Immature natural killer cell (primary cell): ENCODE data around the gene CLCA4. TPM values are rescaled to one million over a fixed set of nuclear protein-coding genes. Genes with fewer than 3 reads are reported as not detected.

Experiments
- DNase-seq, 3 donors: peaks; one replicate each; pipeline ENCODE4 v3.0.0; 2022; ENCODE audit warnings: mixed read lengths in 1 of 3
- H3K27ac Mint-ChIP-seq, 6 donors: one replicate each; pipeline ENCODE4 v1.8.0; 2020; ENCODE audit warnings: mixed read lengths in 6 of 6, mild to moderate bottlenecking in 5 of 6, inconsistent platforms in 4 of 6, moderate library complexity in 3 of 6
- H3K27me3 Mint-ChIP-seq, 3 donors: one replicate each; pipeline ENCODE4 v1.8.0; 2020 to 2021; ENCODE audit warnings: low read depth in 3 of 3, mild to moderate bottlenecking in 3 of 3, mixed read lengths in 3 of 3, moderate library complexity in 3 of 3, inconsistent platforms in 1 of 3
- H3K36me3 Mint-ChIP-seq, 3 donors: one replicate each; pipeline ENCODE4 v1.8.0; 2020; ENCODE audit warnings: mixed read lengths in 3 of 3, inconsistent platforms in 2 of 3, mild to moderate bottlenecking in 2 of 3
- H3K4me1 Mint-ChIP-seq, 2 donors: one replicate each; pipeline ENCODE4 v1.8.0; 2020; ENCODE audit warnings: inconsistent platforms in 2 of 2, mild to moderate bottlenecking in 2 of 2, mixed read lengths in 2 of 2, moderate library complexity in 1 of 2
- H3K4me3 Mint-ChIP-seq, 5 donors: one replicate each; pipeline ENCODE4 v1.8.0; 2020; ENCODE audit warnings: mild to moderate bottlenecking in 5 of 5, mixed read lengths in 5 of 5, inconsistent platforms in 3 of 5, moderate library complexity in 3 of 5
- H3K9me3 Mint-ChIP-seq, 6 donors: one replicate each; pipeline ENCODE4 v1.8.0; 2020; ENCODE audit warnings: mild to moderate bottlenecking in 6 of 6, mixed read lengths in 6 of 6, inconsistent platforms in 4 of 6, moderate library complexity in 3 of 6
- polyA plus RNA-seq, 3 donors: library from polyadenylated mRNA; unstranded; fragments of 300-500 nt; fragmentation: Illumina TruSeq; gene quantifications; one replicate each; pipeline ENCODE4 v1.2.3, GENCODE V29; 2021

CLCA4 gene
- polyA plus RNA-seq, 3 donors from 2014 or later, result not detected

- Mint-ChIP-seq H3K36me3 (no peaks in the 10 kb centered on the region), H3K27ac (no peak overlapping the region), H3K4me3 (no peak overlapping the region), H3K4me1 (no peaks in the 10 kb centered on the region), H3K9me3 (peaks cover 0 to 1% (median 0%) of the 10 kb centered on the region in 6 donors), H3K27me3 (peaks cover 3 to 4% (median 4%) of the 10 kb centered on the region in 3 donors)
- DNase-seq, result no peak
These were observed 4.4 kb downstream of the CLCA4 start for GRCh38 chr1:86551305-86551704.

- DNase-seq, result no peak
- Mint-ChIP-seq H3K36me3 (no peaks in the 10 kb centered on the region), H3K27ac (no peak overlapping the region), H3K27me3 (peaks cover 2 to 5% (median 5%) of the 10 kb centered on the region in 3 donors), H3K4me1 (no peaks in the 10 kb centered on the region), H3K4me3 (no peak overlapping the region), H3K9me3 (peaks cover 0 to 2% (median under 1%) of the 10 kb centered on the region in 6 donors)
These were observed 5.5 kb downstream of the CLCA4 start for GRCh38 chr1:86552376-86552775.

DNA sequence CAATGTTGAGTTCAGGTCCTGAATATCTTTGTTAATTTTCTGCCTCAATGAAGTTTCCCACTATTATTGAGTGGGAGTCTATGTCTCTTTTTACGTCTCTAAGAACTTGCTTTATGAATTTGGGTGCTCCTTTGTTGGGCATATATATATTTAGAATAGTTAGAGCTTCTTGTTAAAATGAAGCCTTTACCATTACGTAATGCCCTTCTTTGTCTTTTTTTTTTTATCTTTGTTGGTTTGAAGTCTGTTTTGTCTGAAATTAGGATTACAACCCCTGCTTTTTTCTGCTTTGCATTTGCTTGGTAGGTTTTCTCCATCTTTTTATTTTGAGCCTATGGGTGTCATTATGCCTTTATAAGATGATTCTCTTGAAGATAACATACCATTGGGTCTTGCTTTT lies 10.9 kb downstream of the CLCA4 start:
- DNase-seq, result no peak
- H3K27me3 Mint-ChIP-seq, result peaks cover 3 to 4% (median 4%) of the 10 kb centered on the region in 3 donors
- no peaks in the 10 kb centered on the region for H3K4me1 Mint-ChIP-seq
- no peak overlapping the region for H3K4me3 Mint-ChIP-seq
- peaks cover 2 to 17% (median 11%) of the 10 kb centered on the region in 6 donors for H3K9me3 Mint-ChIP-seq
- no peak overlapping the region for H3K27ac Mint-ChIP-seq
- H3K36me3 Mint-ChIP-seq, result peaks cover 0 to 3% (median 3%) of the 10 kb centered on the region in 3 donors

- H3K36me3 Mint-ChIP-seq, result peaks cover 0 to 3% (median 2%) of the 10 kb centered on the region in 3 donors
- H3K9me3 Mint-ChIP-seq, result peaks cover under 1 to 6% (median 4%) of the 10 kb centered on the region in 6 donors
- H3K4me3 Mint-ChIP-seq, result no peak overlapping the region
- peaks cover 2 to 10% (median 9%) of the 10 kb centered on the region in 3 donors for H3K27me3 Mint-ChIP-seq
- H3K4me1 Mint-ChIP-seq, result no peaks in the 10 kb centered on the region
- no peak for DNase-seq
- H3K27ac Mint-ChIP-seq, result no peak overlapping the region
These were observed 17.0 kb downstream of the CLCA4 start for GRCh38 chr1:86563849-86564248.

DNA sequence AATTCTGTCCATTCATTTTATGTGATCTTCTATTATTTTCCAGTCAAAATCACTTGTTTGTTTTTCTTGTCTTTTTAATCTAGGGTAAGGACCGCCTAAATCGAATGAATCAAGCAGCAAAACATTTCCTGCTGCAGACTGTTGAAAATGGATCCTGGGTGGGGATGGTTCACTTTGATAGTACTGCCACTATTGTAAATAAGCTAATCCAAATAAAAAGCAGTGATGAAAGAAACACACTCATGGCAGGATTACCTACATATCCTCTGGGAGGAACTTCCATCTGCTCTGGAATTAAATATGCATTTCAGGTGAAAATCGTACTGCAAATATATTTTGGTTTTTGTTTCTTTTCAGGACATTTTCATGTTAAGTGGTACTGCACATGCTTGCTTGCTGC lies 20.5 kb downstream of the CLCA4 start:
- no peak overlapping the region for H3K27ac Mint-ChIP-seq
- peaks cover 2 to 9% (median 7%) of the 10 kb centered on the region in 3 donors for H3K27me3 Mint-ChIP-seq
- no peak for DNase-seq
- peaks cover 0 to 4% (median 0%) of the 10 kb centered on the region in 6 donors for H3K9me3 Mint-ChIP-seq
- H3K36me3 Mint-ChIP-seq, result no peaks in the 10 kb centered on the region
- H3K4me1 Mint-ChIP-seq, result no peaks in the 10 kb centered on the region
- H3K4me3 Mint-ChIP-seq, result no peak overlapping the region

DNA sequence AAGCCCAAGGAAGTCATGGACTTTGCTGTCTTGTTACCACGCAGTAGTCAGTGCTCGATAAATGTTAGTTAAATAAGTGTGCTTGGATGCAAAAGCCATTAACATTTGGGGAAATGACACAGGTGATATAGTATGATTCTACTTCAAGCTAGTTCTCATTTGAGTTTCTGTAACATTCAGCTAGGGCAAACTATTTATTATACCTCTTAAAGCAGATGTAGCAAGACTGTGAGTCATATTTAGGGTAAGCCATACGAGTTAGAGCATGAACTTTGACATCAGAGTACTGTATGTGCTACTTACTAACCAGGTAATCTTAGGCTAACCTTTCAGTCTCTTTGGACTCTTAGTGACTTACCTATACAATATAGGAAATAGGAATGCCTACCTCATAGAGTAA lies 21.0 kb downstream of the CLCA4 start:
- no peaks in the 10 kb centered on the region for H3K36me3 Mint-ChIP-seq
- no peak overlapping the region for H3K4me3 Mint-ChIP-seq
- H3K4me1 Mint-ChIP-seq, result no peaks in the 10 kb centered on the region

DNA sequence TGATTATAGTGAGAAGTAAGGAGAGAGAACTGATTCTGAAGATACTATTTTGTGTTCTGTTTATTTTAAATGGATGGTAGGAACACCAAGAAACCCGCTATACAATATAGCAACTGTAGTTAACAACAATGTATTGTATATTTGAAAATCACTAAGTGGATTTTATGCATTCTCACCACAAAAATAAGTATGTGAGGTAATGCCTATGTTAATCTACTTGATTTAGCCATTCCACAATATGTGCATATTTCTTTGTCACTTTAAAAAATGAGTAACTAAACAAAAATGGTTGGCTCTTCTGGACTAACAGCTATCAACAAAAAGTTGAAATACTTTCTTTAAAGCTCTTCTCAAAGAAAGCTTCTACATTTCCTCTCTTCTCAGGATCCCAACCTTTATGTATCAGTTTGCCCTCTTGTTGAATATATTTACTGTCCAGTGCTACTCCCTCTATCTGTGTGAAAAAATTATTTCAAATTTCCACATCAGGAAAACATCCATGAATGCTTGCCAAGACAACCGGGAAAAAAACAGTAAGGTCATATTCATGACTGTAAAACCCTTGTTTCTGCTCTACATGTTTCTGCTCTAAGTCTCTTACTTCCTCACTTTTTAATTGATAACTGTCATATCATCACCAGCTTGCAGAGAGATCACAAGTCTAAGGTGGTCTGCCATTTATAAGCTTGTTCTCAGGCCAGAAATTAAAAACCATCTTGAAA lies 27.0 kb downstream of the CLCA4 start:
- H3K36me3 Mint-ChIP-seq, result no peaks in the 10 kb centered on the region
- no peaks in the 10 kb centered on the region for H3K4me1 Mint-ChIP-seq
- no peak overlapping the region for H3K27ac Mint-ChIP-seq
- peaks cover 0 to 10% (median 2%) of the 10 kb centered on the region in 3 donors for H3K27me3 Mint-ChIP-seq
- H3K9me3 Mint-ChIP-seq, result peaks cover 0 to 5% (median 0%) of the 10 kb centered on the region in 6 donors
- no peak for DNase-seq
- H3K4me3 Mint-ChIP-seq, result no peak overlapping the region

More for the DNA sequence above, 21.0 kb downstream of the CLCA4 start:
- no peak for DNase-seq
- Mint-ChIP-seq H3K27ac (no peak overlapping the region), H3K9me3 (peaks cover 0 to 2% (median 0%) of the 10 kb centered on the region in 6 donors), H3K27me3 (peaks cover 2 to 9% (median 7%) of the 10 kb centered on the region in 3 donors)

DNA sequence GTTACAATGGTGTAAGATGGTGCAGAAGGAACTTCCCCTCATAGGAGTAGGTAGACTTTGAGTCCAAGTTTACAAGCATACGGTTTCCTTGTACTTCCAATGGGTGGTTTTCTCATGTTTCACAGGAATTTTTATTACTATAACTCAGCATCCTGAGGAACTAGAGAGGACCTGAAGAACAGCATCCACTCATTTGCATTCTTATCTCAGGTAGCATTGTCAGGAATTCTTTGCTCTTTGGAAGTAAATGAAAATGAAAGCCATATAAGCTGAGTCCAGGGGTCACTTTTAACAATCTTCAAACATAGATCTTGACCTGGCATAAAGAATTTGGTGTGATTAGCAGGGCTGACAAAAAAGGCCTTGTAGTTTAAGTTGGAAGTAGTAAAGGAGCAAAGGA lies 34.4 kb downstream of the CLCA4 start:
- Mint-ChIP-seq H3K36me3 (no peaks in the 10 kb centered on the region), H3K4me1 (no peaks in the 10 kb centered on the region), H3K4me3 (no peak overlapping the region), H3K27ac (no peak overlapping the region), H3K27me3 (peaks cover 0 to 4% (median 1%) of the 10 kb centered on the region in 3 donors), H3K9me3 (peaks cover 0 to 2% (median 0%) of the 10 kb centered on the region in 6 donors)
- DNase-seq, result no peak

DNA sequence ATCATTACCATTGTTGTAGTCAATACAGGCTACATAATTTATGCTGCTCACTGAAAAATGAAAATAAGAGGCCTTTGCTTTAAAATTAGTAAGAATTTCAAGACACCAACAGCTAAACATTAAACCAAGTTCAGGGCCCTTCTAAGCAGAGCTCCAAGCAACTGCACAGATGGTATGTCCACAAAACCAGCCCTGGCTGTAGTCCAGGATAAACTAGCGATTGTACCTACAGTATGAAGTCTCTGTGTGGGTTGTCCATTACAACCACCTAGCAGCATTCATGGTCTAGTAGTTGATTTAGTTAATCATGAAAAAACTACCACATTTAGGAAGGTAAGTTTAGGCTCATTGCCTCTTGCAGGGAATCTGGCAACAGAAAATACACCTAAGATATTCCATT lies 35.3 kb downstream of the CLCA4 start:
- Mint-ChIP-seq H3K36me3 (no peaks in the 10 kb centered on the region), H3K4me1 (no peaks in the 10 kb centered on the region), H3K27me3 (peaks cover 0 to 4% (median 1%) of the 10 kb centered on the region in 3 donors), H3K27ac (no peak overlapping the region), H3K9me3 (peaks cover 0 to 2% (median 0%) of the 10 kb centered on the region in 6 donors), H3K4me3 (no peak overlapping the region)
- DNase-seq, result no peak

GRCh38 chr1:86583032-86583431 lies 36.2 kb downstream of the CLCA4 start:
- peaks cover 0 to 4% (median 1%) of the 10 kb centered on the region in 3 donors for H3K27me3 Mint-ChIP-seq
- no peaks in the 10 kb centered on the region for H3K4me1 Mint-ChIP-seq
- no peak overlapping the region for H3K4me3 Mint-ChIP-seq
- H3K9me3 Mint-ChIP-seq, result peaks cover 0 to 2% (median 0%) of the 10 kb centered on the region in 6 donors
- no peak overlapping the region for H3K27ac Mint-ChIP-seq
- no peaks in the 10 kb centered on the region for H3K36me3 Mint-ChIP-seq
- DNase-seq, result no peak

DNA sequence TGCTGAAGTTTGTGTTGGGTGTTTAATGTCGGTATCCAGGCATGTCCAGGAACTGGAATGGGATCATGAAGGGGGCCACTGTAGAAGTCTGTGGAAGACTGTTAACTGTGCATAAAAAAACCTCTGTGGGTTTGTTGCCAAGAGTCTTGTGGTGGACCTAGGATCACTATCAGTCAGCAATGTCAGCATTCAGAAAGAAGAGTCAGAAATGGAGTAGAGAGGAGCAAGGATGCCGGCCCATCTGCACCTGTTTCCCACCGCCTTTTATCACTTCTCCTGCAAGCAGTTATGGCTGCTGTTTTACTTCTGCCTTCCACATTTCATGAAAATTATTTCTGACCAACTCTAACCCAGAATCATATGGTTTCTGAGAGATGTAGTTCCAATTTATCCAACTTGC lies 36.7 kb downstream of the CLCA4 start:
- Mint-ChIP-seq H3K4me3 (no peak overlapping the region), H3K4me1 (no peaks in the 10 kb centered on the region), H3K9me3 (no peaks in the 10 kb centered on the region), H3K36me3 (no peaks in the 10 kb centered on the region), H3K27me3 (peaks cover 0 to 4% (median 1%) of the 10 kb centered on the region in 3 donors), H3K27ac (no peak overlapping the region)
- no peak for DNase-seq

DNA sequence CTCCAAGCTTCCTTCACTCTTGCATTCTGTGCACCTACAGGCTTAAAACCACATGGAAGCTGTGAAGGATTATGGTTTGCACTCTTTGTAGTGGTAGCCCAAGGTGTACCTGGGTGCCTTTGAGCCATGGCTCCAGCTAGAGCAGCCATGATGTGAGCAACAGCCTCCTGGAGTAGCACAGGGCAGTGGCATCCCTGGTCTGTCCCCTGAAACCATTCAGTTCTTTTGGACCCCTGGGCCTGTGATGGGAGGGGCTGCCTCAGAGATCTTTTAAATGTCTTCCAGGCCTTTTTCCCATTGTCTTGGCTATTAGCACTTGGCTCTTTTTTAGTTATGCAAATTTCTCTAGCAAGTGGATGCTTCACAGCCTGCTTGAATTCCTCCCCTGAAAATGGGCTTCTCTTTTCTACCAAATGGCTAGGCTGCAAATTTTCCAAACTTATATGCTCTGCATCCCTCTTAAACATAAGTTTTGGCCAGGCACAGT lies 47.4 kb downstream of the CLCA4 start:
- peaks cover 5 to 22% (median 9%) of the 10 kb centered on the region in 6 donors for H3K9me3 Mint-ChIP-seq
- no peak overlapping the region for H3K27ac Mint-ChIP-seq
- DNase-seq, result no peak
- H3K36me3 Mint-ChIP-seq, result peaks cover 4 to 10% (median 6%) of the 10 kb centered on the region in 3 donors
- H3K27me3 Mint-ChIP-seq, result peaks cover 0 to 3% (median 0%) of the 10 kb centered on the region in 3 donors
- no peak overlapping the region for H3K4me3 Mint-ChIP-seq
- H3K4me1 Mint-ChIP-seq, result no peaks in the 10 kb centered on the region

DNA sequence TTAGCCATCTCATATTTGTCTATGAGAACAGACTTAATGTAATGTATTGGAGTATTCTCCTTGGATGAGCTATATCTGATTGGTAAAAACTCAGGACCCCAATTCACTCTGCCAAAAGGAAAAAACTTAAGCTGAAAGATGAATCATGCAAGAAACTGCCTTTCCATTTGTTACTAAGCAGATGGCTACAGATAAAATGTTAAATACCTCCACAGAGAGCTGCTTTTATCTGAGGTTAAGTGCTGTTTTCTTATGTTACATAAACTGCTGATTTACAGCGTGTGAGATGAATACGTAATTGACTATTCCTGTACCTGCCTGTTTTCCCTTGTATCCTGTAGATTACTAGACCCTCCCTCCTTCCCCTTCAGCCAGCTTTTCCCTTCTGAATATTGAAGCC lies 49.3 kb downstream of the CLCA4 start:
- Mint-ChIP-seq H3K27me3 (peaks cover 0 to 4% (median 1%) of the 10 kb centered on the region in 3 donors), H3K4me1 (no peaks in the 10 kb centered on the region), H3K27ac (no peak overlapping the region), H3K36me3 (peaks cover 4 to 10% (median 6%) of the 10 kb centered on the region in 3 donors), H3K9me3 (peaks cover 5 to 22% (median 10%) of the 10 kb centered on the region in 6 donors), H3K4me3 (no peak overlapping the region)
- no peak for DNase-seq

DNA sequence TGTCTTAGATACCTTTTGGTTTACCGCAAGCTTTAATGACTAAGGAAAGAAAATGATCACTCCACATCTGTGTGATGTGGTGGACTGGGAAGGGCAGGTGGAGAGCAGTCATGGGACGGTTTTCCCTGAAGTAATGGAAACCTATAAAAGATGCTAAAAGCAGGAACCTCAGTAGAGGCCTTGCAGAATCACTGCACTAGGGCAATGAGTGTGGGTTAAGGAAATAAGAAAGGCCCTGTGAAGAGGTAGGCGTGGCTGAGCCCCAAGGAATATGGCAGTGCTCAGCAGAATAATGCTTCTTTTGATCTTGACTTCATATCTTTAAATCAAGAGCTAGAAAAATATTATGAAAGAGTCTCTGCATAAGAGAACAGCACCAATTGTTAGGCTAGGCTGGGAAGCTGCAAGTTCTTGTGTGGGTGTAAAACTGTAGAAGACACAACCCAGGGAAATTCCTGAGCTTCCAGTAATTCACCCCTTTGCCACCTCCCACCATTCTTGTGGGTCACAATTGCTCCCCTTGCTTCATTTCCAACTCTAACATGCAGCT lies 49.9 kb downstream of the CLCA4 start:
- peaks cover 5 to 22% (median 11%) of the 10 kb centered on the region in 6 donors for H3K9me3 Mint-ChIP-seq
- H3K27ac Mint-ChIP-seq, result no peak overlapping the region
- no peak overlapping the region for H3K4me3 Mint-ChIP-seq
- H3K27me3 Mint-ChIP-seq, result peaks cover 0 to 4% (median 2%) of the 10 kb centered on the region in 3 donors
- no peak for DNase-seq
- H3K36me3 Mint-ChIP-seq, result peaks cover 4 to 10% (median 6%) of the 10 kb centered on the region in 3 donors
- H3K4me1 Mint-ChIP-seq, result no peaks in the 10 kb centered on the region
